Neural cell (in vitro differentiated cells): Measurements from ENCODE around the gene GPC3. TPM values are rescaled to one million over a fixed set of nuclear protein-coding genes. Genes with fewer than 3 reads are reported as not detected.

Experiments
- H2AFZ ChIP-seq: fragments of 200-600, 300-800 bp; sonication (generic), shearing (Covaris generic); 2 replicates; pipeline ENCODE4 v1.6.0; 2014; ENCODE audit warnings: low read depth, mild to moderate bottlenecking, antibody characterized with exemption, low read length, moderate library complexity
- H3F3A ChIP-seq: fragments of 200-600 bp; shearing (Covaris generic); 2 replicates; pipeline ENCODE4 v1.6.1; 2016; ENCODE audit warnings: mild to moderate bottlenecking, moderate library complexity, mixed read lengths, antibody characterized with exemption, low read length; ENCODE audit not compliant: insufficient read depth, poor library complexity, severe bottlenecking
- H3K27ac ChIP-seq: fragments of 200-600, 300-800 bp; sonication (generic), shearing (Covaris generic); 2 replicates; pipeline ENCODE4 v1.5.1; 2014; ENCODE audit warnings: mild to moderate bottlenecking, low read length, moderate library complexity
- H3K27me3 ChIP-seq: fragments of 300-800, 200-600 bp; sonication (generic), shearing (Covaris generic); 2 replicates; pipeline ENCODE4 v1.6.0; 2014; ENCODE audit warnings: mild to moderate bottlenecking, low read depth, low read length, moderate library complexity; ENCODE audit not compliant: insufficient read depth
- H3K36me3 ChIP-seq: fragments of 300-800, 200-600 bp; sonication (generic), shearing (Covaris generic); 2 replicates; pipeline ENCODE4 v1.5.1; 2014; ENCODE audit warnings: mild to moderate bottlenecking, antibody characterized with exemption, low read length, moderate library complexity; ENCODE audit not compliant: insufficient read depth
- H3K4me2 ChIP-seq: fragments of 300-800, 200-600 bp; sonication (generic), shearing (Covaris generic); 2 replicates; pipeline ENCODE4 v1.6.0; 2014; ENCODE audit warnings: mild to moderate bottlenecking, low read length
- H3K4me3 ChIP-seq: fragments of 300-800, 200-600 bp; sonication (generic), shearing (Covaris generic); 2 replicates; pipeline ENCODE4 v1.5.1; 2014; ENCODE audit warnings: mild to moderate bottlenecking, low read length, moderate library complexity
- H3K79me2 ChIP-seq: fragments of 200-600 bp; shearing (Covaris generic); replicated peaks from 2 replicates; pipeline ENCODE4 v1.6.0; 2014; ENCODE audit warnings: mild to moderate bottlenecking, low read length, moderate library complexity; ENCODE audit not compliant: insufficient read depth
- H3K9ac ChIP-seq: fragments of 300-800, 200-600 bp; sonication (generic), shearing (Covaris generic); 2 replicates; pipeline ENCODE4 v1.6.1; 2016; ENCODE audit warnings: mild to moderate bottlenecking, low read length, mixed read lengths
- H3K9me2 ChIP-seq: fragments of 200-600 bp; shearing (Covaris generic); 2 replicates; pipeline ENCODE4 v1.6.1; 2016; ENCODE audit warnings: mild to moderate bottlenecking, low read length, mixed read lengths; ENCODE audit not compliant: insufficient read depth
- H3K9me3 ChIP-seq: fragments of 200-600, 300-800 bp; sonication (generic), shearing (Covaris generic); 2 replicates; pipeline ENCODE4 v1.6.1; 2016; ENCODE audit warnings: mild to moderate bottlenecking, mixed run types, low read length, moderate library complexity, mixed read lengths
- H4K20me1 ChIP-seq: fragments of 200-600 bp; shearing (Covaris generic); 2 replicates; pipeline ENCODE4 v1.6.1; 2016; ENCODE audit warnings: mild to moderate bottlenecking, mixed run types; ENCODE audit not compliant: insufficient read depth
- CTCF ChIP-seq: fragments of 450-650 bp; IDR thresholded peaks from 2 replicates; pipeline ENCODE4 v1.5.1; 2014; ENCODE audit warnings: antibody characterized with exemption, mild to moderate bottlenecking, moderate library complexity; ENCODE audit not compliant: poor library complexity, severe bottlenecking
- EP300 ChIP-seq: fragments of 450-650 bp; conservative IDR thresholded peaks from 2 replicates; pipeline ENCODE4 v1.6.1; 2014; ENCODE audit warnings: antibody characterized with exemption, mild to moderate bottlenecking, moderate library complexity; ENCODE audit not compliant: poor library complexity, severe bottlenecking
- EZH2 ChIP-seq: fragments of 200-600, 300-800 bp; shearing (Covaris generic), sonication (generic); IDR thresholded peaks from 2 replicates; pipeline ENCODE4 v1.6.1; 2014; ENCODE audit warnings: antibody characterized with exemption, low read length, borderline replicate concordance, mild to moderate bottlenecking; ENCODE audit not compliant: insufficient read depth, poor library complexity, severe bottlenecking
- MXI1 ChIP-seq: fragments of 450-650 bp; conservative IDR thresholded peaks from 2 replicates; pipeline ENCODE4 v1.6.1; 2014; ENCODE audit warnings: antibody characterized with exemption, mild to moderate bottlenecking; ENCODE audit not compliant: poor library complexity, severe bottlenecking
- POLR2AphosphoS5 ChIP-seq: IDR thresholded peaks from 2 replicates; pipeline ENCODE4 v1.6.1; 2012
- RAD21 ChIP-seq: fragments of 450-650 bp; conservative IDR thresholded peaks from 2 replicates; pipeline ENCODE4 v1.6.1; 2014; ENCODE audit warnings: antibody characterized with exemption, mild to moderate bottlenecking, moderate library complexity
- REST ChIP-seq: IDR thresholded peaks from 2 replicates; pipeline ENCODE4 v1.6.1; 2012; ENCODE audit warnings: borderline replicate concordance
- SMC3 ChIP-seq: fragments of 450-650 bp; conservative IDR thresholded peaks from 2 replicates; pipeline ENCODE4 v1.6.1; 2014; ENCODE audit warnings: antibody characterized with exemption, mild to moderate bottlenecking, moderate library complexity; ENCODE audit not compliant: poor library complexity
- TAF1 ChIP-seq: IDR thresholded peaks from 2 replicates; pipeline ENCODE4 v1.6.1; 2012; ENCODE audit warnings: low read depth
- polyA plus RNA-seq: library from polyadenylated mRNA; depleted of rRNA; stranded (reverse); fragments of >200 nt; gene quantifications from 2 replicates; pipeline ENCODE4 v1.2.3, GENCODE V29; 2014

GPC3 gene
- polyA plus RNA-seq, 1 donor from 2014 or later: 2.1 TPM

DNA sequence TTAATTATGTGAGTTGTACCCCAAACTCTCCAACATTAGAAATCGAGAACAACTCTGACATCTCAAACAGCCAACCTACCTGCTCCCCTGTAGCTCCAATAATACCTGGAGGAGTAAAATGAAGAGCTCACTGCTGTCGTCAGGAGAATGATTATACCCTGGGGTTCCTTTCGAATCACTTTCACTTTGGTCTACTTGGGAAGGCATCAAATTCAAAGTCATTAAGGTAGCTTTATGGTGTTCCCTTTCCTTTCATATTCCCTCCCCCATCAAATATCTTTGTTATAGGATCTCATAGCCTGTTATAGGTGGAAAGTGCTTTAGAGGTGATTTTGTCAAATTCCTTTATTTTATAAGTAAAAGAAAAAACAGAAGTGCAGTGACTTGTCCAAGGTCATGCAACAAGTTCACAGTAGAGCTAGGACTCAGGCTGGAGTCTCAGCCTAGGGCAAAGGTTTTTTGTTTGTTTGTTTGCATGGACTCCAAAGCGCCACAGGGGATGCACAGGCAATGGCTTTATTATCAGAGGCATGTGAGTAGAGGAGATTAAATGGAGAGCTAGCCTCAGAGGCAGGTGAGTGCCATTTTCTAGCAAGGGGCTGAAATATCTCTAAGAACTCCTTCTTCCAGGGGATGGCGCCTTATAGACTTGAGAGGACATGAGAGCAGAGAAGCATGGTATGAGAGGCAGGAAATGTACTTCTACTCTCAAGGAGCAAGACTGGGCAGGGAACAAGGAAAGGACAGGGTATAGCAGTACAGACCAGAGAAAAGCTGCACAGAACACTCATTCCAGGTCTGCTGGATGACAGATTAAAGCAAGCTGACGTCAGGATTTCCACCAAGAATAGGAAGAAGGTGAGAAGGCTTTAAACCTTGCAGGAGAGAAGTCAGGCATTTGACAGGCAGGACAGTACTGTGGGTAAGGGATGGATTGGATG lies 308.0 kb downstream of the GPC3 start:
- no peaks in the 10 kb centered on the region for H3K79me2 ChIP-seq
- H2AFZ ChIP-seq: no peak overlapping the region
- no peaks in the 10 kb centered on the region for H3K36me3 ChIP-seq
- no peak for TF ChIP-seq EP300
- TF ChIP-seq RAD21: no peak
- TF ChIP-seq EZH2: no peak
- TF ChIP-seq MXI1: no peak
- TF ChIP-seq REST: no peak
- no peak for TF ChIP-seq TAF1
- no peak for TF ChIP-seq CTCF
- TF ChIP-seq SMC3: no peak
- no peak for TF ChIP-seq POLR2AphosphoS5
- H3K27ac ChIP-seq: no peak overlapping the region
- no peak overlapping the region for H3K4me3 ChIP-seq
- H3K9me3 ChIP-seq: no peaks in the 10 kb centered on the region
- no peak overlapping the region for H3K9ac ChIP-seq
- no peaks in the 10 kb centered on the region for H3K9me2 ChIP-seq
- no peaks in the 10 kb centered on the region for H3K27me3 ChIP-seq
- no peaks in the 10 kb centered on the region for H4K20me1 ChIP-seq
- no peaks in the 10 kb centered on the region for H3F3A ChIP-seq
- no peak overlapping the region for H3K4me2 ChIP-seq

GRCh38 chrX:133676344-133677122 lies 308.9 kb downstream of the GPC3 start:
- Histone ChIP-seq H3K27me3 (no peaks in the 10 kb centered on the region), H2AFZ (no peak overlapping the region), H3K4me3 (no peak overlapping the region), H3K9me3 (no peaks in the 10 kb centered on the region), H4K20me1 (no peaks in the 10 kb centered on the region), H3K79me2 (no peaks in the 10 kb centered on the region), H3K9me2 (no peaks in the 10 kb centered on the region), H3K4me2 (no peak overlapping the region), H3F3A (no peaks in the 10 kb centered on the region), H3K36me3 (no peaks in the 10 kb centered on the region), H3K9ac (no peak overlapping the region), H3K27ac (no peak overlapping the region)
- TF ChIP-seq EZH2 (no peak), REST (no peak), POLR2AphosphoS5 (no peak), CTCF (no peak), TAF1 (no peak), RAD21 (no peak), EP300 (no peak), SMC3 (no peak), MXI1 (no peak)
